ENCODE data around the gene TACC3.
A peak's percentile ranks its signal among the peaks of the same experiment; 100 is the strongest.

Gene TACC3

GRCh38 chr4:1746919-1747602 lies 25.7 kb downstream of the TACC3 start:
- DNase-seq (ENCODE audit: low read depth): no peak

GRCh38 chr4:1747603-1747967 lies 26.3 kb downstream of the TACC3 start:
- DNase-seq (ENCODE audit: low read depth): no peak

- DNase-seq (ENCODE audit: low read depth): peak; percentile 48
Observed at GRCh38 chr4:1748465-1748995, 27.2 kb downstream of the TACC3 start.

- DNase-seq (ENCODE audit: low read depth): no peak
Observed at GRCh38 chr4:1749370-1749769, 28.0 kb downstream of the TACC3 start.

GRCh38 chr4:1749826-1750225 lies 28.5 kb downstream of the TACC3 start:
- no peak for DNase-seq (ENCODE audit: low read depth)

- DNase-seq (ENCODE audit: low read depth): no peak
Observed at GRCh38 chr4:1750381-1751154, 29.2 kb downstream of the TACC3 start.

GRCh38 chr4:1751155-1751918 lies 30.0 kb downstream of the TACC3 start:
- no peak for DNase-seq (ENCODE audit: low read depth)

- DNase-seq (ENCODE audit: low read depth): no peak
Observed at GRCh38 chr4:1751919-1752283, 30.6 kb downstream of the TACC3 start.

- DNase-seq (ENCODE audit: low read depth): no peak
Observed at GRCh38 chr4:1752284-1753041, 31.1 kb downstream of the TACC3 start.

GRCh38 chr4:1753294-1753696 lies 32.0 kb downstream of the TACC3 start:
- DNase-seq (ENCODE audit: low read depth): no peak

GRCh38 chr4:1753697-1754311 lies 32.5 kb downstream of the TACC3 start:
- no peak for DNase-seq (ENCODE audit: low read depth)

- DNase-seq (ENCODE audit: low read depth): no peak
Observed at GRCh38 chr4:1754336-1754735, 33.0 kb downstream of the TACC3 start.

- no peak for DNase-seq (ENCODE audit: low read depth)
Observed at GRCh38 chr4:1755297-1755696, 34.0 kb downstream of the TACC3 start.

GRCh38 chr4:1756079-1756478 lies 34.8 kb downstream of the TACC3 start:
- no peak for DNase-seq (ENCODE audit: low read depth)

GRCh38 chr4:1756893-1757779 lies 35.8 kb downstream of the TACC3 start:
- DNase-seq (ENCODE audit: low read depth): no peak

GRCh38 chr4:1757836-1758235 lies 36.5 kb downstream of the TACC3 start:
- no peak for DNase-seq (ENCODE audit: low read depth)

- no peak for DNase-seq (ENCODE audit: low read depth)
Observed at GRCh38 chr4:1758306-1759121, 37.2 kb downstream of the TACC3 start.

GRCh38 chr4:1759170-1759817 lies 38.0 kb downstream of the TACC3 start:
- DNase-seq (ENCODE audit: low read depth): no peak

- no peak for DNase-seq (ENCODE audit: low read depth)
Observed at GRCh38 chr4:1759818-1760223, 38.5 kb downstream of the TACC3 start.
